Liver (tissue), 9 donors: ENCODE measurements around the gene KIAA0513. TPM values are rescaled to one million over a fixed set of nuclear protein-coding genes. Genes with fewer than 3 reads are reported as not detected.

Experiments used
- DNase-seq: peaks from one replicate; pipeline ENCODE4 v3.0.0-alpha.2; 2017; ENCODE audit warnings: low spot score
- H3K27ac ChIP-seq, 2 donors: one replicate each; pipeline ENCODE4 v1.7.0; 2013; ENCODE audit warnings: inconsistent platforms in 2 of 2, low read length in 2 of 2, control low read depth in 1 of 2, low read depth in 1 of 2, mild to moderate bottlenecking in 1 of 2
- H3K27me3 ChIP-seq, 4 donors: one replicate each; pipeline versions ENCODE4 v1.6.1 to v1.7.0; 2013; ENCODE audit warnings: low read length in 3 of 4, inconsistent platforms in 1 of 4, mild to moderate bottlenecking in 1 of 4, moderate library complexity in 1 of 4; ENCODE audit not compliant: control insufficient read depth in 4 of 4, insufficient read depth in 4 of 4
- H3K36me3 ChIP-seq, 4 donors: one replicate each; pipeline versions ENCODE4 v1.6.1 to v1.7.0; 2013; ENCODE audit warnings: low read length in 3 of 4, mild to moderate bottlenecking in 3 of 4, low read depth in 1 of 4, moderate library complexity in 1 of 4; ENCODE audit not compliant: control insufficient read depth in 4 of 4, insufficient read depth in 3 of 4
- H3K4me1 ChIP-seq, 4 donors: one replicate each; pipeline versions ENCODE4 v1.6.1 to v1.7.0; 2013; ENCODE audit warnings: low read length in 3 of 4, mild to moderate bottlenecking in 3 of 4, moderate library complexity in 1 of 4; ENCODE audit not compliant: control insufficient read depth in 4 of 4, insufficient read depth in 4 of 4
- H3K4me3 ChIP-seq, 3 donors: one replicate each; pipeline versions ENCODE4 v1.6.1 to v1.7.0; 2013; ENCODE audit warnings: low read length in 3 of 3, control low read depth in 1 of 3, low read depth in 1 of 3, mild to moderate bottlenecking in 1 of 3
- H3K9ac ChIP-seq, 2 donors: one replicate each; pipeline ENCODE4 v1.7.0; 2013; ENCODE audit warnings: low read length in 2 of 2, mild to moderate bottlenecking in 2 of 2, moderate library complexity in 2 of 2, control low read depth in 1 of 2, low read depth in 1 of 2
- H3K9me3 ChIP-seq, 4 donors: one replicate each; pipeline versions ENCODE4 v1.6.1 to v1.7.0; 2013; ENCODE audit warnings: low read length in 3 of 4; ENCODE audit not compliant: control insufficient read depth in 4 of 4
- EGR1 ChIP-seq, 2 donors: IDR thresholded peaks; 2 replicates each; pipeline ENCODE4 v1.6.1; 2016 to 2018; ENCODE audit warnings: antibody characterized with exemption in 2 of 2, low read depth in 2 of 2
- FOXA1 ChIP-seq: IDR thresholded peaks from 2 replicates; pipeline ENCODE4 v1.6.1; 2016; ENCODE audit warnings: antibody characterized with exemption
- FOXA2 ChIP-seq: IDR thresholded peaks from 2 replicates; pipeline ENCODE4 v1.6.1; 2016; ENCODE audit warnings: antibody characterized with exemption
- GABPA ChIP-seq, 2 donors: IDR thresholded peaks in 1 of 2; conservative IDR thresholded peaks in 1 of 2; 2 replicates each; pipeline ENCODE4 v1.6.1; 2016; ENCODE audit warnings: antibody characterized with exemption in 2 of 2, mild to moderate bottlenecking in 1 of 2, moderate library complexity in 1 of 2
- HNF4A ChIP-seq, 2 donors: conservative IDR thresholded peaks; 2 replicates each; pipeline ENCODE4 v1.6.1; 2016; ENCODE audit warnings: antibody characterized with exemption in 2 of 2, mild to moderate bottlenecking in 2 of 2
- HNF4G ChIP-seq: IDR thresholded peaks from 2 replicates; pipeline ENCODE4 v1.6.1; 2016; ENCODE audit warnings: antibody characterized with exemption
- JUND ChIP-seq, 2 donors: IDR thresholded peaks; 2 replicates each; pipeline ENCODE4 v1.6.1; 2016; ENCODE audit warnings: antibody characterized with exemption in 2 of 2
- NR2F2 ChIP-seq: IDR thresholded peaks from 2 replicates; pipeline ENCODE4 v1.6.1; 2016; ENCODE audit warnings: antibody characterized with exemption
- RAD21 ChIP-seq, 2 donors: IDR thresholded peaks; 2 replicates each; pipeline ENCODE4 v1.6.1; 2016; ENCODE audit warnings: antibody characterized with exemption in 2 of 2, mild to moderate bottlenecking in 2 of 2
- RXRA ChIP-seq, 2 donors: IDR thresholded peaks; 2 replicates each; pipeline ENCODE4 v1.6.1; 2017 to 2018; ENCODE audit warnings: antibody characterized with exemption in 2 of 2, mild to moderate bottlenecking in 1 of 2
- SP1 ChIP-seq: IDR thresholded peaks from 2 replicates; pipeline ENCODE4 v1.6.1; 2018; ENCODE audit warnings: antibody characterized with exemption, mild to moderate bottlenecking
- TAF1 ChIP-seq: conservative IDR thresholded peaks from 2 replicates; pipeline ENCODE4 v1.6.1; 2016; ENCODE audit warnings: antibody characterized with exemption, mild to moderate bottlenecking
- YY1 ChIP-seq: IDR thresholded peaks from 2 replicates; pipeline ENCODE4 v1.6.1; 2016; ENCODE audit warnings: antibody characterized with exemption, mild to moderate bottlenecking
- WGBS: extraction: QIAGEN DNeasy Blood & Tissue Kit; methylation state at CpG from one replicate; pipeline ENCODE4 v1.1.7; 2013; 5-methylcytosine and 5-hydroxymethylcytosine counted together
- polyA plus RNA-seq, 2 donors: library from polyadenylated mRNA; stranded (reverse) in 1 of 2; unstranded in 1 of 2; fragments of 200-250 nt in 1 of 2; fragments of >200 nt in 1 of 2; fragmentation: Nextera tagmentation in 1 of 2; extraction: Ambion mirVana in 1 of 2; gene quantifications; one replicate each; pipeline versions ENCODE4 v1.2.1 to v1.2.3, GENCODE V29; 2013 to 2015
- total RNA-seq, 2 donors: library from RNA; depleted of rRNA; stranded (reverse); fragments of >200 nt; gene quantifications; one replicate each; pipeline ENCODE4 v1.2.3, GENCODE V29; 2014
- TF ChIP-seq, protein P1 (sequence below): fragments of 150-350 bp; IDR thresholded peaks from 2 replicates; pipeline ENCODE4 v1.5.1; 2017; ENCODE audit warnings: improper control_type of control experiment, low read depth, low read length; ENCODE audit not compliant: missing input control
- TF ChIP-seq, protein P2 (sequence below): IDR thresholded peaks from 2 replicates; pipeline ENCODE4 v1.6.1; 2016; ENCODE audit warnings: antibody characterized with exemption
- TF ChIP-seq, protein P3 (sequence below): IDR thresholded peaks from 2 replicates; pipeline ENCODE4 v1.6.1; 2016; ENCODE audit warnings: antibody characterized with exemption
- TF ChIP-seq, protein P4 (sequence below): IDR thresholded peaks from 2 replicates; pipeline ENCODE4 v1.6.1; 2016; ENCODE audit warnings: antibody characterized with exemption, mild to moderate bottlenecking
- TF ChIP-seq, protein P5 (sequence below): IDR thresholded peaks from 2 replicates; pipeline ENCODE4 v1.6.1; 2016; ENCODE audit warnings: antibody characterized with exemption
- donor health status: healthy.
- donor health status: healthy.
- donor health status: healthy.
- donor health status: healthy.
- donor health status: healthy.

The KIAA0513 gene
- total and polyA plus RNA-seq, 4 donors = 1.5 to 5.9 (median 2.9) TPM

DNA sequence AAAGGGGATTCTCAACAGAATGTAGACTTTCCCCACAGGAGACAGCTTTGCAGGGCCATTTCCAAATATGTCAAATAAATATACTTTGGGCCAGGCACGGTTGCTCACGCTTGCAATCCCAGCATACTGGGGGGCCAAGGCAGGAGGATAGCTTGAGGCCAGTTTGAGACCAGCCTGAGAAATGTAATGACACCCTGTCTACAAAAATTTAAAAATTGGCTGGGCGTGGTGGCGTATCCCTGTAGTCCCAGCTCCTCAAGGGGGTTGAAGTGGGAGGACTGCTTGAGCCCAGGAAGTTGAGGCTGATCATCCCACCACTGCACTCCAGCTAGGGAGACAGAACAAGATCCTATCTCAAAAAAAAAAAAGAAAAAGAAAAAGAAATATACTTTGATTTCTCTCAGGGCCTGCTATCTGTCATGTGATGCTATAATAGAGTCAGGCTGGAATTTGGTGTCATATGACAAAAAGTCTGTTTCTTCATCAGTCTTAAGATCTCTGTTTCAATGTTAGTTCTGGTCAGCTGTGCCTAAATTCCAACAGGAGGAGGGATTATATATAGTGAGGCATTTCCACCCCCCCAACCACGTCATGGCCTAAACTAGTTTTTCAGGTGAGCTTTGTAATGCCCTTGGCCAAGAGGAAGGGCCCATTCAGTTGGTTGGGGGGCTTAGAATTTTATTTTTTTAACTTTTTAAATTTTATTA, 12.0 kb upstream of the KIAA0513 start:
- peaks cover 0 to 13% (median 1%) of the 10 kb centered on the region in 4 donors for H3K4me1 ChIP-seq
- no peak overlapping the region for H3K27ac ChIP-seq
- no peak for TF ChIP-seq RXRA (IDR thresholded peaks at IDR 0.05)
- no peak for TF ChIP-seq RAD21 (IDR thresholded peaks at IDR 0.05)
- TF ChIP-seq HNF4G = no peak
- no peak for TF ChIP-seq YY1
- TF ChIP-seq, protein P1, sequence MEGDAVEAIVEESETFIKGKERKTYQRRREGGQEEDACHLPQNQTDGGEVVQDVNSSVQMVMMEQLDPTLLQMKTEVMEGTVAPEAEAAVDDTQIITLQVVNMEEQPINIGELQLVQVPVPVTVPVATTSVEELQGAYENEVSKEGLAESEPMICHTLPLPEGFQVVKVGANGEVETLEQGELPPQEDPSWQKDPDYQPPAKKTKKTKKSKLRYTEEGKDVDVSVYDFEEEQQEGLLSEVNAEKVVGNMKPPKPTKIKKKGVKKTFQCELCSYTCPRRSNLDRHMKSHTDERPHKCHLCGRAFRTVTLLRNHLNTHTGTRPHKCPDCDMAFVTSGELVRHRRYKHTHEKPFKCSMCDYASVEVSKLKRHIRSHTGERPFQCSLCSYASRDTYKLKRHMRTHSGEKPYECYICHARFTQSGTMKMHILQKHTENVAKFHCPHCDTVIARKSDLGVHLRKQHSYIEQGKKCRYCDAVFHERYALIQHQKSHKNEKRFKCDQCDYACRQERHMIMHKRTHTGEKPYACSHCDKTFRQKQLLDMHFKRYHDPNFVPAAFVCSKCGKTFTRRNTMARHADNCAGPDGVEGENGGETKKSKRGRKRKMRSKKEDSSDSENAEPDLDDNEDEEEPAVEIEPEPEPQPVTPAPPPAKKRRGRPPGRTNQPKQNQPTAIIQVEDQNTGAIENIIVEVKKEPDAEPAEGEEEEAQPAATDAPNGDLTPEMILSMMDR = no peak
- no peak for TF ChIP-seq FOXA2
- TF ChIP-seq, protein P2, sequence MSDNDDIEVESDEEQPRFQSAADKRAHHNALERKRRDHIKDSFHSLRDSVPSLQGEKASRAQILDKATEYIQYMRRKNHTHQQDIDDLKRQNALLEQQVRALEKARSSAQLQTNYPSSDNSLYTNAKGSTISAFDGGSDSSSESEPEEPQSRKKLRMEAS = no peak
- no peak for TF ChIP-seq NR2F2
- TF ChIP-seq, protein P3, sequence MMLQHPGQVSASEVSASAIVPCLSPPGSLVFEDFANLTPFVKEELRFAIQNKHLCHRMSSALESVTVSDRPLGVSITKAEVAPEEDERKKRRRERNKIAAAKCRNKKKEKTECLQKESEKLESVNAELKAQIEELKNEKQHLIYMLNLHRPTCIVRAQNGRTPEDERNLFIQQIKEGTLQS = no peak
- no peak for TF ChIP-seq FOXA1
- no peak for TF ChIP-seq GABPA (IDR thresholded peaks at IDR 0.05 in 1 of 2, conservative IDR thresholded peaks at IDR 0.05 in 1 of 2)
- TF ChIP-seq SP1 = no peak
- TF ChIP-seq TAF1 = no peak
- TF ChIP-seq, protein P4, sequence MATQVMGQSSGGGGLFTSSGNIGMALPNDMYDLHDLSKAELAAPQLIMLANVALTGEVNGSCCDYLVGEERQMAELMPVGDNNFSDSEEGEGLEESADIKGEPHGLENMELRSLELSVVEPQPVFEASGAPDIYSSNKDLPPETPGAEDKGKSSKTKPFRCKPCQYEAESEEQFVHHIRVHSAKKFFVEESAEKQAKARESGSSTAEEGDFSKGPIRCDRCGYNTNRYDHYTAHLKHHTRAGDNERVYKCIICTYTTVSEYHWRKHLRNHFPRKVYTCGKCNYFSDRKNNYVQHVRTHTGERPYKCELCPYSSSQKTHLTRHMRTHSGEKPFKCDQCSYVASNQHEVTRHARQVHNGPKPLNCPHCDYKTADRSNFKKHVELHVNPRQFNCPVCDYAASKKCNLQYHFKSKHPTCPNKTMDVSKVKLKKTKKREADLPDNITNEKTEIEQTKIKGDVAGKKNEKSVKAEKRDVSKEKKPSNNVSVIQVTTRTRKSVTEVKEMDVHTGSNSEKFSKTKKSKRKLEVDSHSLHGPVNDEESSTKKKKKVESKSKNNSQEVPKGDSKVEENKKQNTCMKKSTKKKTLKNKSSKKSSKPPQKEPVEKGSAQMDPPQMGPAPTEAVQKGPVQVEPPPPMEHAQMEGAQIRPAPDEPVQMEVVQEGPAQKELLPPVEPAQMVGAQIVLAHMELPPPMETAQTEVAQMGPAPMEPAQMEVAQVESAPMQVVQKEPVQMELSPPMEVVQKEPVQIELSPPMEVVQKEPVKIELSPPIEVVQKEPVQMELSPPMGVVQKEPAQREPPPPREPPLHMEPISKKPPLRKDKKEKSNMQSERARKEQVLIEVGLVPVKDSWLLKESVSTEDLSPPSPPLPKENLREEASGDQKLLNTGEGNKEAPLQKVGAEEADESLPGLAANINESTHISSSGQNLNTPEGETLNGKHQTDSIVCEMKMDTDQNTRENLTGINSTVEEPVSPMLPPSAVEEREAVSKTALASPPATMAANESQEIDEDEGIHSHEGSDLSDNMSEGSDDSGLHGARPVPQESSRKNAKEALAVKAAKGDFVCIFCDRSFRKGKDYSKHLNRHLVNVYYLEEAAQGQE = no peak
- no peak for TF ChIP-seq EGR1 (IDR thresholded peaks at IDR 0.05; ENCODE audit: low read depth in 2 of 2)
- no peak for TF ChIP-seq JUND (IDR thresholded peaks at IDR 0.05)
- TF ChIP-seq HNF4A (conservative IDR thresholded peaks at IDR 0.05) = no peak
- TF ChIP-seq, protein P5, sequence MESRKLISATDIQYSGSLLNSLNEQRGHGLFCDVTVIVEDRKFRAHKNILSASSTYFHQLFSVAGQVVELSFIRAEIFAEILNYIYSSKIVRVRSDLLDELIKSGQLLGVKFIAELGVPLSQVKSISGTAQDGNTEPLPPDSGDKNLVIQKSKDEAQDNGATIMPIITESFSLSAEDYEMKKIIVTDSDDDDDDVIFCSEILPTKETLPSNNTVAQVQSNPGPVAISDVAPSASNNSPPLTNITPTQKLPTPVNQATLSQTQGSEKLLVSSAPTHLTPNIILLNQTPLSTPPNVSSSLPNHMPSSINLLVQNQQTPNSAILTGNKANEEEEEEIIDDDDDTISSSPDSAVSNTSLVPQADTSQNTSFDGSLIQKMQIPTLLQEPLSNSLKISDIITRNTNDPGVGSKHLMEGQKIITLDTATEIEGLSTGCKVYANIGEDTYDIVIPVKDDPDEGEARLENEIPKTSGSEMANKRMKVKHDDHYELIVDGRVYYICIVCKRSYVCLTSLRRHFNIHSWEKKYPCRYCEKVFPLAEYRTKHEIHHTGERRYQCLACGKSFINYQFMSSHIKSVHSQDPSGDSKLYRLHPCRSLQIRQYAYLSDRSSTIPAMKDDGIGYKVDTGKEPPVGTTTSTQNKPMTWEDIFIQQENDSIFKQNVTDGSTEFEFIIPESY = no peak
- H3K9ac ChIP-seq = no peak overlapping the region
- no peak for DNase-seq
- no peaks in the 10 kb centered on the region for H3K27me3 ChIP-seq
- H3K9me3 ChIP-seq = no peaks in the 10 kb centered on the region
- WGBS = 98% methylated on average over 5 of the region's 5 CpGs
- no peaks in the 10 kb centered on the region for H3K36me3 ChIP-seq
- H3K4me3 ChIP-seq = no peak overlapping the region
